Ishikawa (cell line): Measurements from ENCODE around the gene UBA1.

ENCODE experiments used
- CEBPB ChIP-seq: IDR thresholded peaks from 2 replicates; pipeline ENCODE4 v1.6.1; 2012
- EGR1 ChIP-seq: IDR thresholded peaks from 2 replicates; pipeline ENCODE4 v1.6.1; 2012
- EP300 ChIP-seq: IDR thresholded peaks from 2 replicates; pipeline ENCODE4 v1.6.1; 2012; ENCODE audit warnings: borderline replicate concordance
- FOXM1 ChIP-seq: IDR thresholded peaks from 2 replicates; pipeline ENCODE4 v1.6.1; 2012; ENCODE audit warnings: low read depth, borderline replicate concordance
- MAX ChIP-seq: IDR thresholded peaks from 2 replicates; pipeline ENCODE4 v1.6.1; 2012
- NFIC ChIP-seq: IDR thresholded peaks from 2 replicates; pipeline ENCODE4 v1.6.1; 2012
- RAD21 ChIP-seq: IDR thresholded peaks from 2 replicates; pipeline ENCODE4 v1.6.1; 2012; ENCODE audit warnings: low read depth
- REST ChIP-seq: IDR thresholded peaks from 2 replicates; pipeline ENCODE4 v1.6.1; 2012; ENCODE audit warnings: low read depth, mild to moderate bottlenecking
- TAF1 ChIP-seq: IDR thresholded peaks from 2 replicates; pipeline ENCODE4 v1.6.1; 2012; ENCODE audit warnings: low read depth, mild to moderate bottlenecking
- TCF12 ChIP-seq: IDR thresholded peaks from 2 replicates; pipeline ENCODE4 v1.6.1; 2012; ENCODE audit warnings: low read depth
- TEAD4 ChIP-seq: IDR thresholded peaks from 2 replicates; pipeline ENCODE4 v1.6.1; 2012
- USF1 ChIP-seq: IDR thresholded peaks from 2 replicates; pipeline ENCODE4 v1.6.1; 2012
- YY1 ChIP-seq: IDR thresholded peaks from 2 replicates; pipeline ENCODE4 v1.6.1; 2012; ENCODE audit warnings: low read depth
- ZBTB7A ChIP-seq: IDR thresholded peaks from 2 replicates; pipeline ENCODE4 v1.6.1; 2012; ENCODE audit warnings: low read depth

GRCh38 chrX:47208108-47208507 lies 14.5 kb downstream of the UBA1 start:
- TF ChIP-seq TCF12 (no peak), RAD21 (no peak), ZBTB7A (no peak), EP300 (no peak), TAF1 (no peak), MAX (no peak), REST (no peak), YY1 (no peak), EGR1 (no peak), NFIC (no peak), FOXM1 (no peak), USF1 (no peak), CEBPB (no peak), TEAD4 (no peak)
